ENCODE data around the gene ETS2. TPM values are rescaled to one million over a fixed set of nuclear protein-coding genes. Genes with fewer than 3 reads are reported as not detected.

Gene ETS2
- total RNA-seq, 4 donors from 2014 or later: 31.1 to 175 (median 63.8) TPM

- peaks cover 15 to 75% (median 56%) of the 10 kb centered on the region in 4 donors for H3K4me1 ChIP-seq
- no peak for TF ChIP-seq POLR2A (IDR thresholded peaks at IDR 0.05; ENCODE audit: low read depth)
- peak; percentile 5 to 24 for TF ChIP-seq POLR2AphosphoS5 (IDR thresholded peaks at IDR 0.05)
- H3K4me3 ChIP-seq: peak overlapping the region; percentile 87 to 97 (median 95)
- H3K36me3 ChIP-seq: peaks cover 0 to 44% (median 22%) of the 10 kb centered on the region in 4 donors
- H3K27me3 ChIP-seq: no peaks in the 10 kb centered on the region
- 77% methylated on average over 3 of the region's 5 CpGs for WGBS
- H3K9me3 ChIP-seq: no peaks in the 10 kb centered on the region
- intact Hi-C loops (cut with DNase I): loop anchor here (5.0 kb wide), 2 partner anchors 119 to 199 kb away; no protein-coding TSS in a partner anchor
- peak overlapping the region; percentile 95 to 99 (median 96) for H3K27ac ChIP-seq (replicated peaks in 1 of 4)
- no peak for DNase-seq (ENCODE audit: extremely low spot score)
These were observed 2.3 kb downstream of the ETS2 start for GRCh38 chr21:38807986-38808385.

- H3K4me1 ChIP-seq: peaks cover 20 to 82% (median 62%) of the 10 kb centered on the region in 4 donors
- DNase-seq (ENCODE audit: extremely low spot score): no peak
- peak overlapping the region; percentile 95 to 99 (median 96) for H3K27ac ChIP-seq (replicated peaks in 1 of 4)
- H3K27me3 ChIP-seq: no peaks in the 10 kb centered on the region
- intact Hi-C loops (cut with DNase I): loop anchor here (5.0 kb wide), 2 partner anchors 118 to 198 kb away; no protein-coding TSS in a partner anchor
- WGBS: 76% methylated on average over 2 of the region's 2 CpGs
- H3K4me3 ChIP-seq: peak overlapping the region; percentile 87 to 97 (median 95)
- H3K36me3 ChIP-seq: peaks cover 7 to 57% (median 35%) of the 10 kb centered on the region in 4 donors
- TF ChIP-seq POLR2A (IDR thresholded peaks at IDR 0.05; ENCODE audit: low read depth): no peak
- TF ChIP-seq POLR2AphosphoS5 (IDR thresholded peaks at IDR 0.05): peak in 1 of 2 donors; percentile 38
- H3K9me3 ChIP-seq: no peaks in the 10 kb centered on the region
These were observed 3.6 kb downstream of the ETS2 start for GRCh38 chr21:38809198-38809878.

GRCh38 chr21:38810034-38810825 lies 4.5 kb downstream of the ETS2 start:
- TF ChIP-seq POLR2AphosphoS5 (IDR thresholded peaks at IDR 0.05): no peak
- no peaks in the 10 kb centered on the region for H3K9me3 ChIP-seq
- no peak for DNase-seq (ENCODE audit: extremely low spot score)
- peak overlapping the region; percentile 95 to 99 (median 96) for H3K27ac ChIP-seq (replicated peaks in 1 of 4)
- 78% methylated on average over 8 of the region's 8 CpGs for WGBS
- H3K36me3 ChIP-seq: peaks cover 16 to 66% (median 44%) of the 10 kb centered on the region in 4 donors
- intact Hi-C loops (cut with DNase I): no loop called here
- H3K4me3 ChIP-seq: peak overlapping the region in 2 of 4 donors; percentile 87 to 95
- H3K27me3 ChIP-seq: no peaks in the 10 kb centered on the region
- H3K4me1 ChIP-seq: peaks cover 15 to 73% (median 53%) of the 10 kb centered on the region in 4 donors

GRCh38 chr21:38810826-38811164 lies 5.1 kb downstream of the ETS2 start:
- peaks cover 15 to 70% (median 51%) of the 10 kb centered on the region in 4 donors for H3K4me1 ChIP-seq
- peaks cover 20 to 72% (median 48%) of the 10 kb centered on the region in 4 donors for H3K36me3 ChIP-seq
- no peak for TF ChIP-seq EP300 (IDR thresholded peaks at IDR 0.05)
- no peak for TF ChIP-seq POLR2A (IDR thresholded peaks at IDR 0.05; ENCODE audit: low read depth)
- DNase-seq (ENCODE audit: extremely low spot score): no peak
- H3K27me3 ChIP-seq: no peaks in the 10 kb centered on the region
- WGBS: 52% methylated on average over 5 of the region's 5 CpGs
- intact Hi-C loops (cut with DNase I): no loop called here
- H3K27ac ChIP-seq (replicated peaks in 1 of 4): peak overlapping the region; percentile 95 to 99 (median 96)
- no peaks in the 10 kb centered on the region for H3K9me3 ChIP-seq
- H3K4me3 ChIP-seq: peak overlapping the region in 1 of 4 donors; percentile 95

- 61% methylated on average over 8 of the region's 8 CpGs for WGBS
- H3K9me3 ChIP-seq: no peaks in the 10 kb centered on the region
These were observed 5.5 kb downstream of the ETS2 start for GRCh38 chr21:38811257-38811656.

GRCh38 chr21:38813143-38813542 lies 7.4 kb downstream of the ETS2 start:
- Histone ChIP-seq H3K9me3 (no peaks in the 10 kb centered on the region), H3K4me1 (peaks cover 15 to 61% (median 50%) of the 10 kb centered on the region in 4 donors), H3K4me3 (no peak overlapping the region), H3K36me3 (peaks cover 40 to 89% (median 70%) of the 10 kb centered on the region in 4 donors), H3K27me3 (no peaks in the 10 kb centered on the region), H3K27ac (replicated peaks in 1 of 4) (peak overlapping the region in 3 of 4 donors; percentile 14 to 95 (median 34))
- WGBS: 66% methylated on average over 2 of the region's 2 CpGs
- no peak for DNase-seq (ENCODE audit: extremely low spot score)
- intact Hi-C loops (cut with DNase I): no loop called here
- TF ChIP-seq EP300 (IDR thresholded peaks at IDR 0.05): no peak

More at GRCh38 chr21:38811257-38811656, 5.5 kb downstream of the ETS2 start:
- no peak for TF ChIP-seq POLR2A (IDR thresholded peaks at IDR 0.05; ENCODE audit: low read depth)
- no peak for TF ChIP-seq EP300 (IDR thresholded peaks at IDR 0.05)
- TF ChIP-seq CTCF (IDR thresholded peaks at IDR 0.05): no peak
- no peak for TF ChIP-seq POLR2AphosphoS5 (IDR thresholded peaks at IDR 0.05)
- DNase-seq (ENCODE audit: extremely low spot score): no peak
- Histone ChIP-seq H3K36me3 (peaks cover 21 to 75% (median 51%) of the 10 kb centered on the region in 4 donors), H3K4me1 (peaks cover 15 to 70% (median 51%) of the 10 kb centered on the region in 4 donors), H3K27ac (replicated peaks in 1 of 4) (peak overlapping the region; percentile 1 to 99 (median 96)), H3K4me3 (no peak overlapping the region), H3K27me3 (no peaks in the 10 kb centered on the region)
- intact Hi-C loops (cut with DNase I): no loop called here

GRCh38 chr21:38813547-38813946 lies 7.8 kb downstream of the ETS2 start:
- TF ChIP-seq POLR2A (IDR thresholded peaks at IDR 0.05; ENCODE audit: low read depth) (no peak), POLR2AphosphoS5 (IDR thresholded peaks at IDR 0.05) (peak in 1 of 2 donors; percentile 35), EP300 (IDR thresholded peaks at IDR 0.05) (no peak), CTCF (IDR thresholded peaks at IDR 0.05) (no peak)
- Histone ChIP-seq H3K27me3 (no peaks in the 10 kb centered on the region), H3K27ac (replicated peaks in 1 of 4) (peak overlapping the region in 3 of 4 donors; percentile 14 to 95 (median 34)), H3K36me3 (peaks cover 42 to 93% (median 74%) of the 10 kb centered on the region in 4 donors), H3K4me1 (peaks cover 15 to 60% (median 50%) of the 10 kb centered on the region in 4 donors), H3K4me3 (no peak overlapping the region), H3K9me3 (no peaks in the 10 kb centered on the region)
- 69% methylated on average over 8 of the region's 8 CpGs for WGBS
- DNase-seq (ENCODE audit: extremely low spot score): no peak
- intact Hi-C loops (cut with DNase I): no loop called here
